Peyer's patch (tissue), 4 donors: ENCODE measurements around the gene PPIP5K1. TPM values are rescaled to one million over a fixed set of nuclear protein-coding genes. Genes with fewer than 3 reads are reported as not detected.
"Not testable (repeated sequence)": the region's sequence is repeated elsewhere in the genome, so short reads cannot be mapped to it uniquely, and the experiment has no call there.

Experiments
- DNase-seq, 3 donors: peaks; one replicate each; pipeline ENCODE4 v3.0.0-alpha.2; 2017 to 2019
- H3K27ac ChIP-seq, 4 donors: fragments of 200-600 bp; sonication (generic); one replicate each; pipeline ENCODE4 v1.5.1; 2016 to 2019
- H3K27me3 ChIP-seq, 2 donors: fragments of 200-600 bp; sonication (generic); one replicate each; pipeline ENCODE4 v1.5.1; 2019
- H3K36me3 ChIP-seq, 3 donors: fragments of 200-600 bp; sonication (generic); one replicate each; pipeline ENCODE4 v1.5.1; 2016 to 2019
- H3K4me1 ChIP-seq, 4 donors: fragments of 200-600 bp; sonication (generic); one replicate each; pipeline ENCODE4 v1.5.1; 2016 to 2019
- H3K4me3 ChIP-seq, 4 donors: fragments of 200-600 bp; sonication (generic); 1 replicate in 3 of 4; 2 replicates in 1 of 4; pipeline ENCODE4 v1.5.1; 2016 to 2019; ENCODE audit warnings: mild to moderate bottlenecking in 1 of 4
- H3K9me3 ChIP-seq, 4 donors: fragments of 200-600 bp; sonication (generic); one replicate each; pipeline ENCODE4 v1.5.1; 2016 to 2019; ENCODE audit warnings: mild to moderate bottlenecking in 1 of 4
- POLR2A ChIP-seq, 2 donors: fragments of 450-650 bp; IDR thresholded peaks; one replicate each; pipeline ENCODE4 v1.5.1; 2017; ENCODE audit warnings: antibody characterized with exemption in 2 of 2, mild to moderate bottlenecking in 2 of 2, moderate library complexity in 2 of 2
- total RNA-seq, 4 donors: library from RNA; depleted of rRNA; stranded (reverse); fragments of >200 nt; gene quantifications; one replicate each; pipeline ENCODE4 v1.1.0, GENCODE V29; 2016
- TF ChIP-seq, protein P1 (sequence below), 6 experiments: fragments of 450-650 bp in 4 of 6; fragments of 200-600 bp in 2 of 6; sonication (generic) in 1 of 6; IDR thresholded peaks; one replicate each; pipeline ENCODE4 v1.5.1; 2017 to 2019; ENCODE audit warnings: antibody characterized with exemption in 6 of 6, mild to moderate bottlenecking in 3 of 6, moderate library complexity in 1 of 6

Gene PPIP5K1
- total RNA-seq, 4 donors from 2014 or later = 84.9 to 380 (median 260) TPM

DNA sequence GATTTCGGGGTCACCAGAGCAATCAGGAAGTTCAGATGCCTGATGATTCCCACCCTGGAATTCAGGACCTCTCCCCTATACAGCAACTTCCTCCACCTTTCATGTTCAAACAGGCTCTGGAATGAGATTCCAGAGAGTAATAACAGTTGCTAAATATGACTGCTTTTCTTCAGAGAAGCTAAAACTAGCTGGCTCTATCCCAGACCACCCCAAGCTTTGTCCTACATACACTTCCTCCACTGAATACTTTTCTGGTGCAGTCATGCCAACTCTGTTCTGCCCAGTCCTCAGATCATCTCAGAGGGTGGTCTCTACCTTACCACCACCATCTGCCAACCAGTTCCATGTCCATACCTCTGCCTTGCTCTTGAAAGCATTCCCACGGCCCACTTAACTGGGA lies 23.4 kb downstream of the PPIP5K1 start:
- not testable (repeated sequence) for H3K4me1 ChIP-seq, DNase-seq, H3K4me3 ChIP-seq, H3K27me3 ChIP-seq, H3K27ac ChIP-seq, H3K36me3 ChIP-seq, H3K9me3 ChIP-seq

DNA sequence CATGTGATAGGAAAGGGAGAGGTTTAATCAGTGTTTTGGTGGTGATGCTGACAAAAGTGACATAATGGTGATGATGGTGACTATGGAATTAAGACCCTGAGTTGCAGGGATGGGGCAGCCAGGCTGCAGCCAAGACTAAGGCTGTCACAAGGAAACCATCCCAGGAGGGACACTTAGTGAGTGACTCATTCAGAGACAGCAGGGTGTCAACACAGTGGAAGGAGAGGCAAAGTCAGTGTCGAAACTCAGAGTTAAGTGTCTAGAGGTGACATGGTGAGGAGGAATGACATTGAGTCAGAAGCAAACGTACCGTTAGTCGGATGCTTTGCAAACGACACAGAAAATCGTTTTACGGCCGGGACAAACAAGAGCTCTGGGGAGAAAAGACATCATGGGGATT lies 26.2 kb downstream of the PPIP5K1 start:
- not testable (repeated sequence) for H3K36me3 ChIP-seq, DNase-seq, H3K27ac ChIP-seq, H3K4me1 ChIP-seq, H3K27me3 ChIP-seq, H3K9me3 ChIP-seq, H3K4me3 ChIP-seq

DNA sequence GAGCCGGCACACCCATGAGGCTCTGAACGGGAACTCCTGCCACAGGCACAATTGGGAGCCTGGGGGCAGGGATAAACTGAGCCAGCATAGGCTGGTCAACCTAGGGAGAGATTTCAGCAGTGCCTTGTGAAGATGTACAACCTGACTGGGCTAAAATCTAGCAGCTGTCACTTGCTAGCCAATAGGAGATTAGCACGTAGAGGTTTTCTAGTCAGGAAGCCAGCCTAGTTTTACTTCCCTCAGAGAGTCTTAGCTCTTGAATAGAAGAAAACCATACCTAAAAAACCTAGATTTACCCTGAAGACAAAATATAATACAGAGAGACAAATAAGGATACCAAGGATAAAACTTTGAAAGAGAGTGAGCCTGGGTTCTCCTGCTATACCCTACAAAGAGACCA lies 27.3 kb downstream of the PPIP5K1 start:
- not testable (repeated sequence) for H3K9me3 ChIP-seq, H3K36me3 ChIP-seq, H3K4me3 ChIP-seq, H3K27ac ChIP-seq, H3K4me1 ChIP-seq, H3K27me3 ChIP-seq, DNase-seq

DNA sequence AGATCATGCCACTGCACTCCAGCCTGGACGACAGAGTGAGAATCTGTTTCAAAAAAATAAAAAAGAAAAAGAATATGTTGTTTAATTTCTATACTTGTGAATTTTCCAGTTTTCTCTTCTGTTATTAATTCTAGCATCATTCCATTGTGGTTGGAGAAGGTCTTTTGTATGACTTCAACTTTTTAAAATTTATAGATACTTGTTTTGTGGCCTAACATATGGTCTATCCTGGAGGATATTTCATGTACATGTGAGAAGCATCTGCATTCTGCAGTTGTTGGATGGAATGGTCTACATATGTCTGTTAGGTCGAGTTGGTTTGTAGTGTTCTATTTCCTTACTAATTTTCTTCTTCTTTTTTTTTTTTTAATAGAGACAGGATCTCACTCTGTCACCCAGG lies 37.0 kb downstream of the PPIP5K1 start:
- H3K4me1 ChIP-seq = no peaks in the 10 kb centered on the region
- no peak overlapping the region for H3K27ac ChIP-seq
- H3K9me3 ChIP-seq = no peaks in the 10 kb centered on the region
- no peaks in the 10 kb centered on the region for H3K27me3 ChIP-seq
- peaks cover 0 to 44% (median 0%) of the 10 kb centered on the region in 3 donors for H3K36me3 ChIP-seq
- no peak for DNase-seq
- H3K4me3 ChIP-seq = no peak overlapping the region
- no peak for TF ChIP-seq POLR2A (IDR thresholded peaks at IDR 0.05)
- TF ChIP-seq, protein P1, sequence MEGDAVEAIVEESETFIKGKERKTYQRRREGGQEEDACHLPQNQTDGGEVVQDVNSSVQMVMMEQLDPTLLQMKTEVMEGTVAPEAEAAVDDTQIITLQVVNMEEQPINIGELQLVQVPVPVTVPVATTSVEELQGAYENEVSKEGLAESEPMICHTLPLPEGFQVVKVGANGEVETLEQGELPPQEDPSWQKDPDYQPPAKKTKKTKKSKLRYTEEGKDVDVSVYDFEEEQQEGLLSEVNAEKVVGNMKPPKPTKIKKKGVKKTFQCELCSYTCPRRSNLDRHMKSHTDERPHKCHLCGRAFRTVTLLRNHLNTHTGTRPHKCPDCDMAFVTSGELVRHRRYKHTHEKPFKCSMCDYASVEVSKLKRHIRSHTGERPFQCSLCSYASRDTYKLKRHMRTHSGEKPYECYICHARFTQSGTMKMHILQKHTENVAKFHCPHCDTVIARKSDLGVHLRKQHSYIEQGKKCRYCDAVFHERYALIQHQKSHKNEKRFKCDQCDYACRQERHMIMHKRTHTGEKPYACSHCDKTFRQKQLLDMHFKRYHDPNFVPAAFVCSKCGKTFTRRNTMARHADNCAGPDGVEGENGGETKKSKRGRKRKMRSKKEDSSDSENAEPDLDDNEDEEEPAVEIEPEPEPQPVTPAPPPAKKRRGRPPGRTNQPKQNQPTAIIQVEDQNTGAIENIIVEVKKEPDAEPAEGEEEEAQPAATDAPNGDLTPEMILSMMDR (IDR thresholded peaks at IDR 0.05) = no peak

DNA sequence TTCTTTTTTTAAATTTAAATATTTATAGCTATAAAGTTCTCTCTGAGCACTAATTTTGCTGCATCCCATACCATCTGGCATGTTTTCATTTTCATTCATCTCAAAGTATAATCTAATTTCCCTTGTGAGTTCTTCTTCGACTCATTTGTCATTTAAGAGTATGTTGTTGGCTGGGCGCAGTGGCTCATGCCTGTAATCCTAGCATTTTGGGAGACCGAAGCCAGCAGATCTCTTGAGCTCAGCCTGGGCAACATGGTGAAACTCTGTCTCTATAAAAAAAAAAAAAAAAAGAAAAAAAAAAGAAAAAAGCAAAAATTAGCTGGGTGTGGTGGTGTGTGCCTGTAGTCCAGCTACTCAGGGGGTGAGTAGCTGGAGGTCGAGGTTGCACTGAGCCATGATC lies 37.8 kb downstream of the PPIP5K1 start:
- Histone ChIP-seq H3K27me3 (no peaks in the 10 kb centered on the region), H3K4me3 (no peak overlapping the region), H3K27ac (no peak overlapping the region), H3K4me1 (no peaks in the 10 kb centered on the region), H3K9me3 (no peaks in the 10 kb centered on the region), H3K36me3 (peaks cover 0 to 44% (median 0%) of the 10 kb centered on the region in 3 donors)
- no peak for TF ChIP-seq POLR2A (IDR thresholded peaks at IDR 0.05)
- TF ChIP-seq, protein P1 (IDR thresholded peaks at IDR 0.05) = no peak
- DNase-seq = no peak

DNA sequence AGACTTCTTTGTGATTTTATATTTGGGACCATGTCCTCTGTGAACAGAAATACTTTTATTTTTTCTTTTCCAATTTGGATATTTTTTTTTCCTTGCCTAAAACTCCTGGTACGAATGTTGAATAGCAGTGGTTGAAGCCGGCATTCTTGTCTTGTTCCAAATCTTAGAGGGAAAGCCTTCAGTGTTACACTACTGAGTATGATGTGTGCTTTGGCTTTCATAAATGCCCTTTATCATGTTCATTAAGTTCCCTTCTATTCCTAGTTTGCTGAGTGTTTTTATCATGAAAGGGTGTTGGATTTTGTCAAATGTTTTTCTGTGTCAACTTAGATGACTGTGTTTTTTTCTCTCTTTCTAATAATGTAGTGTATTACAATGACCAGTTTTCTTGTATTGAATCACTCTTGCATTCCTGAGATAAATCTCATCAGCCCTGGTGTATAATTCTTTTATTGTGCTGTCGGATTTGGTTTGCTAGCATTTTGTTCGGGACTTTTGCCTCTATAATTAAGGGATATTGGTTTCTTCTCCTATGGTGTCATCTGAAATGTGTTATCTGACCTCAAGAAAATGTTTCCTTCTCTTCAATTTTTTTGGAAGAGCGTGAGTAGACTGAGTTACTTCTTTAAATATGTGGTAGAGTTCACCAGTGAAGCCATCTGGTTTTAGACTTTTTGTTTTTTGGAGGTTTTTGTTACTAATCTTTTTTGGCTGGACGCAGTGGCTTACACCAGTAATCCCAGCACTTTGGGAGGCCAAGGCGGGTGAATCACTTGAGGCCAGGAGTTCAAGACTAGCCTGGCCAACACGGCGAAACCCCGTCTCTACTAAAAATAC lies 39.3 kb downstream of the PPIP5K1 start:
- Histone ChIP-seq H3K27ac (no peak overlapping the region), H3K4me1 (no peaks in the 10 kb centered on the region), H3K9me3 (no peaks in the 10 kb centered on the region), H3K4me3 (no peak overlapping the region), H3K36me3 (peaks cover 0 to 30% (median 0%) of the 10 kb centered on the region in 3 donors), H3K27me3 (no peaks in the 10 kb centered on the region)
- TF ChIP-seq, protein P1 (IDR thresholded peaks at IDR 0.05) = no peak
- TF ChIP-seq POLR2A (IDR thresholded peaks at IDR 0.05) = no peak
- no peak for DNase-seq

DNA sequence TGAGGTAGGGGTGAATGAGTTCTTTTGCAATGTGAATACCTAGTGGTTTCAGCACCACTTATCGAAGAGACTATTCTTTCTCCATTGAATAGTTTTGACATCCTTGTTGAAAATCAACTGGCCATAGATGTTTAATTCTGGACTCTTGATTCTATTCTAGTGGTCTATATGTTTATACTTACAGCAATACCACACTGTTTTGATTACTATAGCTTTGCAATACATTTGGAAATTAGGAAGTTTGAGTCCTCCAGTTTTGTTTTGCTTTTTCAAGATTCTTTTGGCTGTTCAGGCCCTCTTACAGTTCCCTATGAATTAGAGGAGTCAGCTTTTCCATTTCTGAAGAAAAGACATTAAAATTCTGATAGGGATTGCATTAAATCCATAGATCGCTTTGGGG lies 42.5 kb downstream of the PPIP5K1 start:
- no peak overlapping the region for H3K27ac ChIP-seq
- H3K4me1 ChIP-seq = no peaks in the 10 kb centered on the region
- no peaks in the 10 kb centered on the region for H3K9me3 ChIP-seq
- H3K27me3 ChIP-seq = no peaks in the 10 kb centered on the region
- DNase-seq = no peak
- peaks cover 0 to 23% (median 0%) of the 10 kb centered on the region in 3 donors for H3K36me3 ChIP-seq
- TF ChIP-seq, protein P1 (IDR thresholded peaks at IDR 0.05) = no peak
- no peak for TF ChIP-seq POLR2A (IDR thresholded peaks at IDR 0.05)
- no peak overlapping the region for H3K4me3 ChIP-seq
